Panc1 (cell line): ENCODE data around the gene RUSC1. TPM values are rescaled to one million over a fixed set of nuclear protein-coding genes. Genes with fewer than 3 reads are reported as not detected.

Experiments
- ATAC-seq: fragments of 200-7000 bp; cut with Tn5 transposase; 2 replicates; pipeline ENCODE4 v1.9.1; 2020; ENCODE audit warnings: mild to moderate bottlenecking, moderate library complexity
- BruUV-seq: library from RNA; stranded (reverse); fragments of 400-500 nt; replicated peaks from 2 replicates; lab custom pipeline; 2021; lab: Mats Ljungman, UMichigan
- CTCF ChIA-PET: fragments of 300-600 bp; sonication (Branson Sonifier 250); formaldehyde crosslinking; loops from one replicate; lab custom pipeline; 2022; ENCODE audit warnings: antibody characterized with exemption; lab: Charles Lee
- POLR2A ChIA-PET: fragments of 300-600 bp; sonication (Branson Sonifier 250); formaldehyde crosslinking; loops from one replicate; lab custom pipeline; 2022; ENCODE audit warnings: antibody characterized with exemption; lab: Charles Lee
- DNase-seq: peaks from one replicate; pipeline ENCODE4 v3.0.0-alpha.2; 2010; ENCODE audit warnings: low read depth, low spot score
- H3K27ac ChIP-seq: 2 replicates; pipeline ENCODE4 v1.5.1; 2011; ENCODE audit warnings: mild to moderate bottlenecking, low read length, inconsistent platforms
- H3K27me3 ChIP-seq: fragments of 200-500 bp; sonication (Bioruptor generic); 2 replicates; pipeline ENCODE4 v1.6.0; 2014; ENCODE audit warnings: low read length, inconsistent platforms; ENCODE audit not compliant: control insufficient read depth, insufficient read depth
- H3K36me3 ChIP-seq: fragments of 200-500 bp; sonication (Bioruptor generic); 2 replicates; pipeline ENCODE4 v1.5.1; 2014; ENCODE audit warnings: inconsistent platforms, mild to moderate bottlenecking, low read length, moderate library complexity; ENCODE audit not compliant: control insufficient read depth, insufficient read depth
- H3K4me1 ChIP-seq: 2 replicates; pipeline ENCODE4 v1.5.1; 2011; ENCODE audit warnings: inconsistent platforms, mild to moderate bottlenecking, low read length, moderate library complexity; ENCODE audit not compliant: control insufficient read depth, insufficient read depth
- H3K4me3 ChIP-seq, 2 experiments: 2 replicates each; pipeline ENCODE4 v1.5.1; 2011 to 2012; ENCODE audit warnings: low read depth in 2 of 2, low read length in 2 of 2, mild to moderate bottlenecking in 2 of 2, inconsistent platforms in 1 of 2, moderate library complexity in 1 of 2
- H3K9me3 ChIP-seq: fragments of 200-500 bp; sonication (Bioruptor generic); 2 replicates; pipeline ENCODE4 v1.5.1; 2014; ENCODE audit warnings: low read depth, mild to moderate bottlenecking, inconsistent platforms, low read length, moderate library complexity; ENCODE audit not compliant: control insufficient read depth, insufficient read depth
- POLR2AphosphoS5 ChIP-seq: IDR thresholded peaks from 2 replicates; pipeline ENCODE4 v1.6.1; 2012; ENCODE audit warnings: mild to moderate bottlenecking, low read depth, low read length, moderate library complexity
- SIN3A ChIP-seq: IDR thresholded peaks from 2 replicates; pipeline ENCODE4 v1.6.1; 2012; ENCODE audit warnings: low read depth, mild to moderate bottlenecking, low read length, moderate library complexity, borderline replicate concordance; ENCODE audit not compliant: insufficient read depth
- TCF7L2 ChIP-seq: IDR thresholded peaks from 2 replicates; pipeline ENCODE4 v1.6.1; 2011; ENCODE audit warnings: mild to moderate bottlenecking, low read depth, low read length, inconsistent platforms
- in situ Hi-C: cut with HindIII; loops from 2 replicates; pipeline ENCODE4 v1.10.0; 2016; ENCODE audit warnings: low sequenced_read_pairs, low pct_unique_long_range_greater_than_20kb
- intact Hi-C: fragments of 100-400 bp; cut with micrococcal nuclease; formaldehyde crosslinking; loops from one replicate; pipeline ENCODE4 v1.10.0; 2022; ENCODE audit not compliant: unreplicated experiment
- total RNA-seq: library from RNA; stranded (reverse); gene quantifications from one replicate; pipeline ENCODE4 v1.2.1, GENCODE V29; 2021; ENCODE audit not compliant: unreplicated experiment
- TF ChIP-seq, protein P1 (sequence below): fragments of 450-650 bp; IDR thresholded peaks from 2 replicates; pipeline ENCODE4 v1.5.1; 2017; ENCODE audit warnings: mild to moderate bottlenecking
- TF ChIP-seq, protein P2 (sequence below), 2 experiments: IDR thresholded peaks; 2 replicates each; pipeline ENCODE4 v1.6.1; 2011 to 2012; ENCODE audit warnings: low read depth in 2 of 2, control low read depth in 1 of 2, low read length in 1 of 2, mild to moderate bottlenecking in 1 of 2, moderate library complexity in 1 of 2; ENCODE audit not compliant: insufficient read depth in 1 of 2

Gene RUSC1
- total RNA-seq, 1 experiment from 2014 or later = 77.9 TPM

DNA sequence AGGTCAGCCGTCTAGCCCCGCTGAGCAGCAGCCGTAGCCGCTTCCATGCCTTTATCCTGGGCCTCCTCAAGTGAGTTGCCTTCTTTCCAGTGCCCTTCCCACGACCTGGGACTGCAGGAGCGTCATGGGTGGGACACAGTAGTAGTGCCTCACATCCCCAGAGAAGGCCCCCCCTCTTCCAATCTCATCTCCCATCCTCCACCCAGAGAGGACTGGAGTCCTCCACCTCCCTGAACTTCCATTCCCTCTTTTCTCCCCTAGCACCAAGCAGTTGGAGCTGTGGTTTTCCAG lies 4.9 kb downstream of the RUSC1 start:
- H3K27me3 ChIP-seq = no peaks in the 10 kb centered on the region
- TF ChIP-seq POLR2AphosphoS5 = no peak
- TF ChIP-seq, protein P1, sequence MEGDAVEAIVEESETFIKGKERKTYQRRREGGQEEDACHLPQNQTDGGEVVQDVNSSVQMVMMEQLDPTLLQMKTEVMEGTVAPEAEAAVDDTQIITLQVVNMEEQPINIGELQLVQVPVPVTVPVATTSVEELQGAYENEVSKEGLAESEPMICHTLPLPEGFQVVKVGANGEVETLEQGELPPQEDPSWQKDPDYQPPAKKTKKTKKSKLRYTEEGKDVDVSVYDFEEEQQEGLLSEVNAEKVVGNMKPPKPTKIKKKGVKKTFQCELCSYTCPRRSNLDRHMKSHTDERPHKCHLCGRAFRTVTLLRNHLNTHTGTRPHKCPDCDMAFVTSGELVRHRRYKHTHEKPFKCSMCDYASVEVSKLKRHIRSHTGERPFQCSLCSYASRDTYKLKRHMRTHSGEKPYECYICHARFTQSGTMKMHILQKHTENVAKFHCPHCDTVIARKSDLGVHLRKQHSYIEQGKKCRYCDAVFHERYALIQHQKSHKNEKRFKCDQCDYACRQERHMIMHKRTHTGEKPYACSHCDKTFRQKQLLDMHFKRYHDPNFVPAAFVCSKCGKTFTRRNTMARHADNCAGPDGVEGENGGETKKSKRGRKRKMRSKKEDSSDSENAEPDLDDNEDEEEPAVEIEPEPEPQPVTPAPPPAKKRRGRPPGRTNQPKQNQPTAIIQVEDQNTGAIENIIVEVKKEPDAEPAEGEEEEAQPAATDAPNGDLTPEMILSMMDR = no peak
- TF ChIP-seq, protein P2, sequence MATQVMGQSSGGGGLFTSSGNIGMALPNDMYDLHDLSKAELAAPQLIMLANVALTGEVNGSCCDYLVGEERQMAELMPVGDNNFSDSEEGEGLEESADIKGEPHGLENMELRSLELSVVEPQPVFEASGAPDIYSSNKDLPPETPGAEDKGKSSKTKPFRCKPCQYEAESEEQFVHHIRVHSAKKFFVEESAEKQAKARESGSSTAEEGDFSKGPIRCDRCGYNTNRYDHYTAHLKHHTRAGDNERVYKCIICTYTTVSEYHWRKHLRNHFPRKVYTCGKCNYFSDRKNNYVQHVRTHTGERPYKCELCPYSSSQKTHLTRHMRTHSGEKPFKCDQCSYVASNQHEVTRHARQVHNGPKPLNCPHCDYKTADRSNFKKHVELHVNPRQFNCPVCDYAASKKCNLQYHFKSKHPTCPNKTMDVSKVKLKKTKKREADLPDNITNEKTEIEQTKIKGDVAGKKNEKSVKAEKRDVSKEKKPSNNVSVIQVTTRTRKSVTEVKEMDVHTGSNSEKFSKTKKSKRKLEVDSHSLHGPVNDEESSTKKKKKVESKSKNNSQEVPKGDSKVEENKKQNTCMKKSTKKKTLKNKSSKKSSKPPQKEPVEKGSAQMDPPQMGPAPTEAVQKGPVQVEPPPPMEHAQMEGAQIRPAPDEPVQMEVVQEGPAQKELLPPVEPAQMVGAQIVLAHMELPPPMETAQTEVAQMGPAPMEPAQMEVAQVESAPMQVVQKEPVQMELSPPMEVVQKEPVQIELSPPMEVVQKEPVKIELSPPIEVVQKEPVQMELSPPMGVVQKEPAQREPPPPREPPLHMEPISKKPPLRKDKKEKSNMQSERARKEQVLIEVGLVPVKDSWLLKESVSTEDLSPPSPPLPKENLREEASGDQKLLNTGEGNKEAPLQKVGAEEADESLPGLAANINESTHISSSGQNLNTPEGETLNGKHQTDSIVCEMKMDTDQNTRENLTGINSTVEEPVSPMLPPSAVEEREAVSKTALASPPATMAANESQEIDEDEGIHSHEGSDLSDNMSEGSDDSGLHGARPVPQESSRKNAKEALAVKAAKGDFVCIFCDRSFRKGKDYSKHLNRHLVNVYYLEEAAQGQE (IDR thresholded peaks at IDR 0.05; ENCODE audit: insufficient read depth in 1 of 2, low read depth in 2 of 2, low read length in 1 of 2) = no peak
- no peak for TF ChIP-seq TCF7L2
- TF ChIP-seq SIN3A = no peak
- in situ Hi-C loops = no loop called here
- H3K4me3 ChIP-seq = peak overlapping the region; percentile 92 to 96
- POLR2A ChIA-PET = interaction anchor here (0.7 kb wide), 1 partner anchor 333 kb away, joined by 4 read pairs; no protein-coding TSS in a partner anchor
- DNase-seq (no peak), ATAC-seq (no peak)
- H3K27ac ChIP-seq = peak overlapping the region; percentile 95
- H3K9me3 ChIP-seq = no peaks in the 10 kb centered on the region
- intact Hi-C loops = no loop called here
- CTCF ChIA-PET = no interaction called here
- H3K36me3 ChIP-seq = no peaks in the 10 kb centered on the region; the same call in none of the 2 replicates
- peaks cover 34% of the 10 kb centered on the region for H3K4me1 ChIP-seq
- no TSS peak for BruUV-seq

DNA sequence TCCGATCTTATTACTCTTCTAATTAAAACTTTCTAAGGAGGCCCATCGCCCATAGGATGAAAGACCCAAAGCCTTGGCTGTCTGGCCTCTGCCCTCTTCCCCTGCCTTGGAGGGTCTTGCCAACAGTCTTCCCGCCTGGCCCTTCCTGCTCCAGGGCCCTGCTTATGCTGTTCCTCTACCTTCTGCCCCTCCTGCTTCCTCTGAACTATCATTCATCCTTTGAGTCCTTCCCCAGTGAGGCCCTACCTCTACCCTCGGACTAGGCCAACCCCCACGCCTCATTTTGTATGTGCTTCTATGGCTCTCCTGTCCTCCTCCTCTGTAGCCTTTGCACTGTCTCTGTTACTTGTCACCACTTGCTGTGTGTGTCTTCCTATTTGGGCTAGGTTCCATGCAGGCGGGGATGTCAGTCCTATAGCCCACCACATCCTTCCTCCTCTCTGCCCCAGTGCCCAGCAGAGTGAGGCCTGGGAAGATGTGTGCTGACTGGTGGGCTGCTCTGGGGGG lies 5.4 kb downstream of the RUSC1 start:
- no peaks in the 10 kb centered on the region for H3K27me3 ChIP-seq
- ATAC-seq (no peak), DNase-seq (no peak)
- CTCF ChIA-PET = no interaction called here
- H3K36me3 ChIP-seq = no peaks in the 10 kb centered on the region; the same call in none of the 2 replicates
- POLR2A ChIA-PET = interaction anchor here (0.7 kb wide), 1 partner anchor 333 kb away, joined by 4 read pairs; no protein-coding TSS in a partner anchor
- H3K4me1 ChIP-seq = peaks cover 33% of the 10 kb centered on the region
- H3K4me3 ChIP-seq = peak overlapping the region; percentile 92 to 96
- peak; percentile 38; the same call in 1 of the 2 replicates for TF ChIP-seq POLR2AphosphoS5
- TF ChIP-seq, protein P1 = no peak
- no TSS peak for BruUV-seq
- in situ Hi-C loops (no loop called here), intact Hi-C loops (no loop called here)
- peak overlapping the region; percentile 95 for H3K27ac ChIP-seq
- H3K9me3 ChIP-seq = no peaks in the 10 kb centered on the region
